PC-9 (cell line): Measurements from ENCODE around the gene TUBB2B. TPM values are rescaled to one million over a fixed set of nuclear protein-coding genes. Genes with fewer than 3 reads are reported as not detected.

Experiments used
- BruUV-seq: library from RNA; stranded (reverse); fragments of 400-500 nt; replicated peaks from 2 replicates; lab custom pipeline; 2021; lab: Mats Ljungman, UMichigan
- CTCF ChIA-PET: fragments of 300-600 bp; sonication (Branson Sonifier 250); formaldehyde crosslinking; loops from one replicate; lab custom pipeline; 2022; ENCODE audit warnings: antibody characterized with exemption; lab: Charles Lee
- POLR2A ChIA-PET: fragments of 300-600 bp; sonication (Branson Sonifier 250); formaldehyde crosslinking; loops from one replicate; lab custom pipeline; 2022; ENCODE audit warnings: antibody characterized with exemption; ENCODE audit not compliant: unreplicated experiment; lab: Charles Lee
- DNase-seq, 2 experiments: peaks; one replicate each; pipeline versions ENCODE4 v3.0.0 to v3.0.0-alpha.2; 2015 to 2022; ENCODE audit warnings: mixed read lengths in 1 of 2
- H2AFZ ChIP-seq: fragments of 200-600 bp; sonication (generic); 2 replicates; pipeline ENCODE4 v1.8.1; 2017; ENCODE audit warnings: antibody characterized with exemption
- H3F3A ChIP-seq: fragments of 200-600 bp; sonication (generic); 2 replicates; pipeline ENCODE4 v1.8.1; 2017; ENCODE audit warnings: antibody characterized with exemption, mild to moderate bottlenecking, low read depth; ENCODE audit not compliant: insufficient read depth
- H3K27ac ChIP-seq: fragments of 200-600 bp; sonication (generic); 2 replicates; pipeline ENCODE4 v1.6.1; 2016; ENCODE audit warnings: mixed run types
- H3K27me3 ChIP-seq: fragments of 200-600 bp; sonication (generic); 2 replicates; pipeline ENCODE4 v1.6.1; 2016; ENCODE audit warnings: low read depth, mixed run types; ENCODE audit not compliant: insufficient read depth
- H3K36me3 ChIP-seq: fragments of 200-600 bp; sonication (generic); 2 replicates; pipeline ENCODE4 v1.6.1; 2016; ENCODE audit warnings: low read depth, mixed run types
- H3K4me1 ChIP-seq: fragments of 200-600 bp; sonication (generic); replicated peaks from 2 replicates; pipeline ENCODE4 v1.6.1; 2016; ENCODE audit warnings: mixed run types; ENCODE audit not compliant: insufficient read depth
- H3K4me2 ChIP-seq: fragments of 200-600 bp; sonication (generic); 2 replicates; pipeline ENCODE4 v1.6.1; 2017; ENCODE audit warnings: mixed run types
- H3K4me3 ChIP-seq: fragments of 200-600 bp; sonication (generic); 2 replicates; pipeline ENCODE4 v1.6.1; 2016; ENCODE audit warnings: mixed run types
- H3K79me2 ChIP-seq: fragments of 200-600 bp; sonication (generic); 2 replicates; pipeline ENCODE4 v1.6.1; 2017; ENCODE audit warnings: low read depth, mixed run types
- H3K9me2 ChIP-seq: fragments of 200-600 bp; sonication (generic); 2 replicates; pipeline ENCODE4 v1.8.1; 2017; ENCODE audit warnings: mild to moderate bottlenecking; ENCODE audit not compliant: insufficient read depth
- H3K9me3 ChIP-seq: fragments of 200-600 bp; sonication (generic); 2 replicates; pipeline ENCODE4 v1.8.1; 2016; ENCODE audit warnings: low read depth; ENCODE audit not compliant: insufficient read depth
- H4K20me1 ChIP-seq: fragments of 200-600 bp; sonication (generic); 2 replicates; pipeline ENCODE4 v1.8.1; 2017; ENCODE audit not compliant: insufficient read depth
- CTCF ChIP-seq: fragments of 200-600 bp; sonication (generic); conservative IDR thresholded peaks from 2 replicates; pipeline ENCODE4 v1.6.1; 2017; ENCODE audit warnings: mixed run types, antibody characterized with exemption, mild to moderate bottlenecking, moderate library complexity
- EZH2 ChIP-seq: fragments of 200-600 bp; sonication (generic); IDR thresholded peaks from 2 replicates; pipeline ENCODE4 v1.8.0; 2017; ENCODE audit warnings: antibody characterized with exemption, low read depth
- intact Hi-C: fragments of 100-400 bp; cut with micrococcal nuclease; formaldehyde crosslinking; loops from one replicate; pipeline ENCODE4 v1.10.0; 2022; ENCODE audit not compliant: unreplicated experiment
- total RNA-seq: library from RNA; stranded (reverse); gene quantifications from 2 replicates; pipeline ENCODE4 v1.2.3, GENCODE V29; 2021

TUBB2B gene
- total RNA-seq, 1 experiment from 2014 or later, result 1.3 TPM

- TF ChIP-seq EZH2, result no peak
- TF ChIP-seq CTCF, result no peak
- Histone ChIP-seq H3K27me3 (no peaks in the 10 kb centered on the region), H3F3A (no peaks in the 10 kb centered on the region), H3K4me2 (no peak overlapping the region), H3K4me1 (0 out of 2 replicates have a peak, but pooled peaks cover 4% of the 10 kb centered on the region), H3K9me3 (no peaks in the 10 kb centered on the region), H3K4me3 (no peak overlapping the region), H4K20me1 (no peaks in the 10 kb centered on the region), H2AFZ (no peak overlapping the region), H3K36me3 (no peaks in the 10 kb centered on the region), H3K27ac (no peak overlapping the region), H3K9me2 (no peaks in the 10 kb centered on the region), H3K79me2 (no peaks in the 10 kb centered on the region)
- ChIA-PET CTCF (interaction anchor here (0.7 kb wide), 1 partner anchor 471 kb away, joined by 4 read pairs; no protein-coding TSS in a partner anchor), POLR2A (no interaction called here)
- intact Hi-C loops, result no loop called here
- no TSS peak for BruUV-seq
- no peak for DNase-seq
Measured at GRCh38 chr6:3230900-3231246, 3.4 kb upstream of the TUBB2B start.

- Histone ChIP-seq H3F3A (no peaks in the 10 kb centered on the region), H3K9me2 (no peaks in the 10 kb centered on the region), H3K27me3 (no peaks in the 10 kb centered on the region), H2AFZ (no peak overlapping the region), H3K9me3 (no peaks in the 10 kb centered on the region), H3K4me3 (no peak overlapping the region), H3K79me2 (no peaks in the 10 kb centered on the region), H4K20me1 (no peaks in the 10 kb centered on the region), H3K4me2 (no peak overlapping the region), H3K4me1 (0 out of 2 replicates have a peak, but pooled peaks cover 4% of the 10 kb centered on the region), H3K27ac (no peak overlapping the region), H3K36me3 (no peaks in the 10 kb centered on the region)
- TF ChIP-seq EZH2 (no peak), CTCF (no peak)
- ChIA-PET CTCF (no interaction called here), POLR2A (no interaction called here)
- intact Hi-C loops, result no loop called here
- no peak for DNase-seq
- BruUV-seq, result no TSS peak
Measured at GRCh38 chr6:3230256-3230882, 2.9 kb upstream of the TUBB2B start.

- DNase-seq, result no peak
- Histone ChIP-seq H3K9me2 (no peaks in the 10 kb centered on the region), H4K20me1 (no peaks in the 10 kb centered on the region), H3F3A (no peaks in the 10 kb centered on the region), H3K27me3 (no peaks in the 10 kb centered on the region), H2AFZ (no peak overlapping the region), H3K27ac (no peak overlapping the region), H3K4me3 (no peak overlapping the region), H3K4me1 (0 out of 2 replicates have a peak, but pooled peaks cover 4% of the 10 kb centered on the region), H3K9me3 (no peaks in the 10 kb centered on the region), H3K4me2 (no peak overlapping the region), H3K79me2 (no peaks in the 10 kb centered on the region), H3K36me3 (no peaks in the 10 kb centered on the region)
- CTCF ChIA-PET, result no interaction called here
- TF ChIP-seq CTCF, result no peak
- no peak for TF ChIP-seq EZH2
- intact Hi-C loops, result no loop called here
- BruUV-seq, result no TSS peak
- POLR2A ChIA-PET, result no interaction called here
Measured at GRCh38 chr6:3229566-3230178, 2.2 kb upstream of the TUBB2B start.
